ENCODE data around the gene SLC2A11.
A peak's percentile ranks its signal among the peaks of the same experiment; 100 is the strongest.

SLC2A11 gene

DNA sequence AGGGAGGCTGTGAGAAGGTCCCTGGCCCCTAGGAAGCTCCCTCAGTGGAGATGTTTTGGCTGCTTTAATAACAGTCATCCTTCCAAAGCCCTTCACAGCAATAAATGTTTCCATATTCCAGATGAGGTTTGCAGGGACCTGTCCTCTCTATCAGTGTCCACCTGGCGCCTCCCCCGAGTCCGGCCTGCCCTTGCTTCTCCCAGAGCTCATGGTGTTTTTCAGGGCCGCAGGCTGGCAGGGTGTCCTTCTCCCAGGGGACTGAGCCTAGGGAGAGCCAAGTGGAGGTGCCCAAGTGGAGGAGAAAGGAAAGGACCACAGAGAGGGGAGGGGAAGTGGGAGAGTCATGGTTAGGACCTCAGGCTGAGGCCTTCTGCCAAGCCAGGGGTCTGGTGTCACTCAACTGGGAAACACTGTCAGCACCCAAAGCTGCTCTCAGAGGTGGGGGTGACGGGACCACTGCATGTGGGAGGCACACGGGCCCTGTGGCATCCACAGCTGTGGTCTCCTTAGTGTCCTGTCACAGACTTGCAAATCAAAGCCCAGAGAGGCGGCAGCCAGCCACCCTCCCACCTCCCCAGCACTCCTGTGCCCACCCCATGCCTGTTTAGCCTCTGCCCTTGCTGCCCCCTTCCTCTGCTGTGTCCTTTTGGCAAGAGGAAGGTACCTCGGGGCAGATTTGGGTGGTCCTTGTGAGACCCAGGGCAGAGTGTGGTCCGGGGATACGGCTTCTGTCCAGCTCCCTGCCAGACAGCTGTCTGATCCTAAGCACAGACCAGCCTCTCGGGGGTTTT lies 25.3 kb upstream of the SLC2A11 start:
- DNase-seq (ENCODE audit: low read depth), result no peak

DNA sequence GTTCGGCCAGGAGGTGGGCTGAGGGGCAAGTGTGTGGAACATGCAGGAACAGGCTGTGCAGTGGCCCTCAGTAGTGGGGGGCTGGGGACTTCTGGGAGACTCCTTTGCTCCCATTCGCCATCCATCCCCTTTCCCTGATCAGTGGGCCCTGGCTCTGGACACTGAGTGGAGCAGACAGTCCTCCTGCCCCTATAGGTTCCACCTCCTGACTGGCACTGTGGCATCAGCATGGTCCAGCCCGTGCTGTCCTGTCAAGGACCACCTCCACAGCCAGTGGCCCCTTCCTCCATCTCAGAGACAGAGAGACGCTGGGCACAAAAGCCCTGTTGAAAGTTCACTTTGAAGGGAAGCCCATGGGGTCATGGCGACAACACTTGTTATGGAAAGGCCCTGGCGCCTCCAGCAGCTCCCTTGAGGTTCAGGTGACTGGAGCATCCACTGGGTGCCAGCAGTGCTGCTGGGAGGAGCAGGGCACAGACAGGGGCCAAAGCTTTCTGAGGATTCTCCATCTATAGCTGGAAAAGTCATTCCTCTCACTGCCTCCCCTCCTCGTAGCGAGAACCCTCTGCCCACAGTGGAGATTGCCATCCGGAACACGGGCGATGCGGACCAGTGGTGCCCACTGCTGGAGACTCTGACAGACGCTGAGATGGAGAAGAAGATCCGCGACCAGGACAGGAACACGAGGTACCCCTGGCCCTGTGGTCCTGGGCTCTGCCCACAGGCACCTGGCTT lies 24.5 kb upstream of the SLC2A11 start:
- DNase-seq (ENCODE audit: low read depth), result no peak

- DNase-seq (ENCODE audit: low read depth), result no peak
Measured at GRCh38 chr22:23833911-23834317, 23.8 kb upstream of the SLC2A11 start.

DNA sequence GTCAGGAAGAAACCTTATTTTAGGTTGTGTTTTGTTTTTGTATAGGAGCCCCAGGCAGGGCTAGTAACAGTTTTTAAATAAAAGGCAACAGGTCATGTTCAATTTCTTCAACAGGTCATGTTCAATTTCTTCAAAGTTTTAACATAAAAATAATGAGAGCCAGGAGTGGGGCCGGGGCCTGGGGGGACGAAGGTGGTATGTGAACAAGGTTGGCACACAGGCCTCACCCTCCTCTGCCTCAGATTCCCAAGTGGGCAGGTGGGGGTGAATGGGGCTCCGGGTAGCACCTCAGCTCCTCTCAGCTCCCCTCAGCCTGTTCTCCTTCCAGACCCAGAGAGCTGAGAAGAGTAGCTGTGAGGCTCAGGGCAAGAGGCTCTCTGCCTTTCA lies 23.3 kb upstream of the SLC2A11 start:
- no peak for DNase-seq (ENCODE audit: low read depth)

DNA sequence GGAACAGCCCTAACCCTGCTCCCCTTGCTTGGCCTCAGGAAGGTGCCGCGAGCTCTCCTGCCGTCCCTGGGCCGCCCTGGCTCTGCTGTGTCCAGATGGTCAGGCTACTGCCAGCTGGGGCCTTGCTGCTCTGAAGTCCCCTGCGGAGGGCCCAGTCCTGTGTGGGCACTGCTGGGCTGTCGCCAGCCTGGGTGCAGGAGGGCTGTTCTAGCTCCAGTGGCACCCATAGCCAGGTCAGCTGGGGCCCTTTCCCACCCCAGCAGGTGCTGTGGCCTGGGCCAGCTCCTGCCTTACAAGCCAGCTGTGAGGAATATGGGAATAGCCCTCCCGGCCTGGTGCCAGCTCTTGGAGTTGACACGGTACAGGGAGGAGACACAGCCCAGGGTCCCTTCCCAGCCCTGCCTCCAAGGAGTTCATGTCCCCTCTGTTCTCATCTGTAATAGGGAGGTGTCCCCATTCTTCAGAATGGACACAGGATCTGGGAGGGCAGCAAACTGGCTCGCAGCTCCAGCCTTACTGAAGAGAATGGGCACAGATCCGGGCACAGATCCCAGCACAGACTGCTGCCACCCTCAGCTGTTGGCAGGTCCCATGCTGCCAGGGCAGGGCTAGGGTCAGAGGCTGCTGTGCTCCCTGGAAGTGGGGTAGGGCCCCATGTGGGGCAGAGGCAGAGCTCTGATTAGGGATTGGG lies 22.7 kb upstream of the SLC2A11 start:
- DNase-seq (ENCODE audit: low read depth), result no peak

DNA sequence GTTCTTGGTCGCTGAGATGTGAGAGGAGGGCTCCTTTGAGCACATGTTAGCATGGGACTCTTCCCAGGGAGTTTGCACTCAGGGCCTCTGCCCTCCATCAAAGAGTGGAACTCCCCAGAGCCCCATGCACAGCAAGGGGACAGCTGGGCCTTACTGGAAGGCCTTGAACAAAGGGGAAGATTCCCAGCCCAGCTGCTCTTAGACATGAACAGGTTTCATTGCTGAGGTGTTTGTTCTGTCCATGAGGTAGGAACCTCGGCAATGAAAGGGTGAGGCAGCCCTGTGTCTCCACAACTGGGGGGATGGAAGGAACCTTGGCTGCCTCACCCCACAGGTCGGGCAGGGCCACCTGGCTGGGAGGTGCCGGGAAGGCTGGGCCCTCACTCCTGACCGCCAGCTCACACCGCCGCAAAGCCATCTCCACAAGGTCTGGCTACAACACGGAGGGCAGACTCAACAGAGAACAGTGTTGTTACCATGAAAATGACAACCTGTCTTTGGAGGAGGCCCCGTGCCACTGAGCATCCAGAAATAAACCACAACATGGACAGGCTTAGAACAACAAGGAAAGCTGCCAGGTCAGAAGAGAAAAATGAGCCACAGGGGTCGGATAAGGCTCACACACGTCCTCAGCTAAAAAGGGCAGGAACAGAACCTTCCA lies 22.1 kb upstream of the SLC2A11 start:
- no peak for DNase-seq (ENCODE audit: low read depth)

- no peak for DNase-seq (ENCODE audit: low read depth)
Measured at GRCh38 chr22:23836281-23836680, 21.4 kb upstream of the SLC2A11 start.

- DNase-seq (ENCODE audit: low read depth), result no peak
Measured at GRCh38 chr22:23836692-23837495, 20.8 kb upstream of the SLC2A11 start.

DNA sequence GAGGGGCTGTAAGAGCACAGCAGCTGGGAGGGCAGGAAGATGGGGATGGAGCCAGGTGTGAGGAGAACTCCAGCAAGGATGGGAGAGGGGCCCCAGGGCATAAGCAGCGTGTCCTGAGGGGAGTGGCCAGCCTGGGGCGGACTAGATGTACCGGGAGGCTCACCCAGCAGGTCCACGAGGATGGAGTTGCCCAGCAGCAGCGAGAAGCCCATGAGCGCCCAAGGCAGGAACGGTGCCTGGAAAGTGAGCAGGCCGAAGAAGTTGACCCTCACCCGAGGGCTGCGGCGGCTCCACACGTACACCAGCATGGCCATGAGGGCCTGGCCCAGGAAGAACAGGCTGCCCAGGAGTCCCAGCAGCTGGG lies 20.2 kb upstream of the SLC2A11 start:
- DNase-seq (ENCODE audit: low read depth), result no peak

GRCh38 chr22:23837911-23838680 lies 19.6 kb upstream of the SLC2A11 start:
- DNase-seq (ENCODE audit: low read depth), result no peak

DNA sequence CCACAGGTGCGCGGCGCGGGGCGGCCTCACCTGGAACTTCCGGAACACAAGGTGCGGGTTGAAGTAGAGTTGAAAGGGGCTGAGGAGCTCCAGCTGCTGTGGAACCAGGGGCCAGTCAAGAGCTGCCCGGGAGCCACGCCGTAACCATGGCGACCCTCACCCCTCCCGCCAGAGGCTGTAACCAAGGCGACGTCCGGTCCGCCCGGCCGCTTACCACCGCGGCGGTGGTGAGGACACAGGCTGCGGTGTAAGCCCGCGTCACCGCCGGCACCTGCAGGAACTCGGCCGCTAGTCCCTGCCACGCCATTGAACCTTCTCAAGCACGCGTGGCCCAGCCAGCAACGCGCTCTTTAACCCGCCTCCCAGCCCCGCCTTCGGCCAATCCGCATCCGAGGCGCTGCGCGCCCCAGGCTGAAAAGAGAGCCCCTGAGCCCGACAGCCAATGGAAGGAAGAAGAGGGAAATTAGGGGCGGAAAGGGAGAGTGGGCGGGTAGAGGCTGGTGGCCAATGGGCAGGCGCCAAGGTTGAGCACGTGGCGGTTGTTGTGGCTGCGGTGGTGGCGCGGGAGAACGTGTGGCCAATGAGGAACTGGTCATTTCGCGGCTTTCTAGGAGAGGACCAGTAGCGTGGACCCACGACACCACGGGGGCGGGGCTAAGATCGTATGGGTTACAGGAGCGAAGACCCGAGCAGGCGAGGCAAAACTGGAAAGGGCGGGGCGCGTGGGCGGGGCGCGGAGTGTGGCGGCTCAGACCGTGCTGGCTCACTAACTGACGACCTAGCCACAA lies 18.8 kb upstream of the SLC2A11 start, which contains the start of gene DERL3:
Gene DERL3, minus strand, starts transcription at position 326 of the 788 bp plus-strand sequence. Its CDS starts 19 bp downstream, at position 307.
- peak; percentile 76 for DNase-seq (ENCODE audit: low read depth)

DNA sequence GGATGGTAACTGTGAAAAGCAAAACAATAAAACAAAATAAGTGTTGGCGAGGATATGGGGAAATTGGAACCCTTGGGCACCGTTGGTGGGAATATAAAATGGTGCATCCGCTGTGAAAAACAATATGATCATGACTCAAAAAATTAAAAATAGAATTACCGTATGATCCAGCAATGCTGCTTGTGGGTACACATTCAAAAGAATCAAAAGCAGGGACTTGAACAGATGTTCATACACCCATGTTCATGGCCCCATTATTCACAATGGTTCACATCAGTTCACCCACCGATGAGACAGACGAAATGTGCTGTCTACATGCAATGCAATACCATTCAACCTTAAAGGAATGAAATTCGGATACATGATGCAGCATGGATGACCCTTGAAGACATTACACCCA lies 17.6 kb upstream of the SLC2A11 start:
- DNase-seq (ENCODE audit: low read depth), result no peak

DNA sequence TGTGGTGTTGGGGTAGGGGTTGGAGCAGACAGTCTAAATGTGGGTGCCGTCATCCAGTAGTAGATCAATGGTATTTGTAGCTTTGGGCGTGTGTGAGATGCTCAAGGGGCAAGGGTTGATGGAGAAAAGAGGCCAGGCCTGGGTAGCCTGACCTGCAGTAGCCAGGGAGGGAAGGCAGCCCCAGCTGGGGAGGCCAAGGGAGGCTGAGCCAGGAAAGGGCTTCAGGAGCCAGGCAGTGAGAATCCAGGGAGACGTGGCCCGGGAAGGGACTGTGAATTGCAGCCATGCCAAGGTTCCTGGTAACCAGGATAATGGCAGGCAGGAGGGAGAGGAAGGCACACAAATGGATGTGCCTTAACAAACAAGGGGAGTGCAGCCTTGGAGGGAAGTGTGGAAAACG lies 16.4 kb upstream of the SLC2A11 start:
- no peak for DNase-seq (ENCODE audit: low read depth)

DNA sequence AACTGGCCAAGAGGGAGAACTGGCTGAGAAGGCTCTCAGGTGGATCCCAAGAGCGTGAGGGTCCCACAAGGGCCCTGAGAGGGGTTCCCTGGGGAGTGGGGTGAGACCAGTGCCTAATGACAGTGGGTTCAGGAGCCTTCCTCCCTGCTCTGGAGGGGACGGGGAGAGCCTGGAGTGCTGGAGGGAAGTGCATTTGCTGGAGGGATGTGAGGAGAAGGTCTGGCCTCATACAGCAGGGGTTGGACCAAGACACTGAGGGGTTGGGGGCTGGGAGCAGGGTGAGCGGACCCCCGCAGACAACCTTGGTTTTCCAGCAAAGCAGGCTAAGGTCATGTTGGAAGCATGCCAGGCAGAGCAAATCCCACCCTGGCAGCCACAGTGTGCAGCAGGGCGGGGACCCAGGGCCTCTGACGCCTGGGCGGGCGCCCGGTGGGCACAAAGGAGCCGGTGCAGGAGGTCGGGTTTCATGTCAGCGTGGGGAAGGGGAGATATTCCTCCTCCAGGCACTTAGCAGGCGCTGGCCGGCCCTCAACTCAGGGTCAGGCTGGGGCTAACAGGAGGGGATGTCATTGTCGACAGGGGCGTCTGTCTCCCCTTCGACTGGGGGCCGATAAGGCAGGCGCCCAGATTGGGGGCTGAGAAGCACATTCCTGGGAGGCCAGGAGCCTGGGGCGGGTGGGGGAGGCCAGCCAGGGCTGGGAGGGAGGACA lies 15.8 kb upstream of the SLC2A11 start:
- no peak for DNase-seq (ENCODE audit: low read depth)

DNA sequence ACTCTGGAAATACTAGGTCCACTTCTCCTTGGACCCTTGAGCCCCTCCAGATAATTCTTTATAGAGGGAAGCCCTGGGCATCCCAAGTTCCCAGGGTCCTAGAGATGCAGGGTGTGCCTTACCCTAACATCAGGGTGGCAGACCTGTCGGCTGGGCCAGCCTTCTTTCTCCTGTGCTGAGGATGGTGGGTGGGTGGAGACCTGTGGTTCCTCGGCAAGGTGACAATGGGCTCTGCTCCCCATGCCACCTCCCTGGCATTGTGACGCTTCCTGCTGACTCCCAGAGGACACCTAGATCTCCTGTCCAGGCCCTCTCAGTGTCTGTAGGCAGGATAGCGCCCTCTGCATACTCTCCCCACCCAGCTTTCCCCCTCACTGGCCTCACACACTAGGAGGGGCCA lies 15.1 kb upstream of the SLC2A11 start:
- no peak for DNase-seq (ENCODE audit: low read depth)

DNA sequence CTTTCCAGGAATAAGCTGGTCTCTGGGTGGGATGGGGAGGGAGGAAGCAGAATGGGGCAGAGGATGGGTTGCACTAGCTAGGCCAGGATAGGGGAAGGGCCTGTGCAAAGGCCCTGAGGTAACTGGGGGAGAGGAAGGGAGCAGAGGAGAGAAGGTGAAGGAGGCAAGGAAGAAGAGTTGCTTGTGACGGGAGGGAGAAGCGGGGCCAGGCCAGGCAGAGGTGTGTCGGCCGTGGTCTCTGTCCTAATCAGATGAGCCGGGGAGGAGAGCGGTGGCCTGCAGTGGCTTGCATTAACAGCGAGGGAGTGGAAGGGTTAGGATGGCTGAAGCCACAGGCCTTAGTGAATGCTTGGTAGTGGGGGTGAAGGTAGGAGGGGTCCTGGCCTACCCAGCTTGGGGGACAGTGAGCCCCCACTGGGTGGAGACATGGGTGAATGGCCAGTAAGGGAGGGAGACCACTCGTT lies 12.9 kb upstream of the SLC2A11 start:
- no peak for DNase-seq (ENCODE audit: low read depth)

DNA sequence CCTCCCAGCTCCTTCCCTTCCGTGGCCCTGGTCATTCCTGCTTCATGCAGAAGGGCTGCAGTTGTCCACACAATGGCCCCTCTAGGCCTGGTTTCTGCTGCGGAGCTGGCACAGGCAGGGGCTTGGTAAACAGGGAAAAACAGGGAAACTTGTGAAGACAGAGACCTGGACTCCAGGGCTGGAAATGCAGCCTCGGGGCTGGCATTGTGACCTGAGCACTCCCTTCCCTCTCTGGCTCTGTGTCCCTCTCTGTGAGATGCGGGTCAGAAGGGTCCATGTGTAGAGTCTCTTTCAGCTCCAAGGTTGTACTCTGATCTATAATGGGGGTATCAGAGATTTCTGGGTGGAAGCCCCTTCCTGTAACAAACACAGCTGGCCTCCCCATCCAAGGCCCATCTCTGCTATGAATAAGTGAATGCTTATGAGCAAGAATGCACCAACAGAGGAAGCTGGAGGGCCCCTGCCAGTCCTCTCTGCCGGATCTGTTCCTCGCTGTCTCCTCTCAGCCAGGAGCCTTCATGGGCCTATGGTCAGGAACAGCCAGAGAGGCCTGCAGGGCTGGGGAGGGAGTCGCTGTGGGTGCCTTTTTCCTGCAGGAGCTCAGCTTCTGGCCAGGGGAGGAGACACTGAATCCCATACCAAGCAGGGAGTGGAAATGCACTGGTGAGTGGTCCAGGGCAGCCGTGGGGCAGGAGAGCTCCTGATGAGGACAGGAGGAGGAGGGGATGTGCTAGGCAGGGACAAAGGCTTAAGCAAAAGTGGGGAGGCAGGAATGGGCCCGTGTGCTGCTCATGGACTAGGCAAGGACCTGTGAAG lies 12.2 kb upstream of the SLC2A11 start:
- DNase-seq (ENCODE audit: low read depth), result no peak

DNA sequence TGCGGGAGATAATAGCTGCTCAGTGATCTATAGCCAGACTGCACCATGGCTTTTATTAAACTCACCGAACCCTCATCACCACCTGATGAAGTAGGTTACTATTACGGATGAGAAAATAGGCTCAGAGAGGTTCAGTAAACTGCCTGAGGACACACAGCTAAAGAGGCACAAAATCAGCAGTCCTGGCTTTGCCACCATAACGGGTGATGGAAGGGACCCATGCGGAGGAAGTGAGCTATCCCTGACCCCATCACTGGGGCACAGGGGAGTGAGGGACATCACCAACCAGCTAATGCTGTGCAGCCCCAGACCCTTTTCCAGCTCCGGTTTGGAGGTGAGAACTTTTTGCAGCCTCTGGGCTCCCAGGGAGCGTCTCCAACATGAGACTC lies 11.6 kb upstream of the SLC2A11 start:
- DNase-seq (ENCODE audit: low read depth), result no peak
